ENCODE results near the gene CAPZA2.

CAPZA2 gene

GRCh38 chr7:116829041-116829440 is 33.3 kb upstream of the CAPZA2 start:
- no peak for TF ChIP-seq CTCF (conservative IDR thresholded peaks at IDR 0.05; ENCODE audit: low read depth, low read length)
- H3K4me3 ChIP-seq (ENCODE audit: low read length), result no peak overlapping the region
- no peak for DNase-seq (ENCODE audit: low read depth)

- no peak for DNase-seq (ENCODE audit: low read depth)
- TF ChIP-seq CTCF (conservative IDR thresholded peaks at IDR 0.05; ENCODE audit: low read depth, low read length), result no peak
- H3K4me3 ChIP-seq (ENCODE audit: low read length), result no peak overlapping the region
These were observed 32.9 kb upstream of the CAPZA2 start for GRCh38 chr7:116829493-116829892.

- DNase-seq (ENCODE audit: low read depth), result no peak
- TF ChIP-seq CTCF (conservative IDR thresholded peaks at IDR 0.05; ENCODE audit: low read depth, low read length), result no peak
- H3K4me3 ChIP-seq (ENCODE audit: low read length), result no peak overlapping the region
These were observed 29.7 kb upstream of the CAPZA2 start for GRCh38 chr7:116832692-116833091.

- no peak for DNase-seq (ENCODE audit: low read depth)
- no peak overlapping the region for H3K4me3 ChIP-seq (ENCODE audit: low read length)
- no peak for TF ChIP-seq CTCF (conservative IDR thresholded peaks at IDR 0.05; ENCODE audit: low read depth, low read length)
These were observed 27.4 kb upstream of the CAPZA2 start for GRCh38 chr7:116834815-116835504.

GRCh38 chr7:116836048-116836447 is 26.3 kb upstream of the CAPZA2 start:
- no peak for DNase-seq (ENCODE audit: low read depth)
- no peak for TF ChIP-seq CTCF (conservative IDR thresholded peaks at IDR 0.05; ENCODE audit: low read depth, low read length)

GRCh38 chr7:116836911-116837310 is 25.5 kb upstream of the CAPZA2 start:
- H3K4me3 ChIP-seq (ENCODE audit: low read length), result no peak overlapping the region
- DNase-seq (ENCODE audit: low read depth), result no peak
- no peak for TF ChIP-seq CTCF (conservative IDR thresholded peaks at IDR 0.05; ENCODE audit: low read depth, low read length)

More at GRCh38 chr7:116836048-116836447, 26.3 kb upstream of the CAPZA2 start:
- no peak overlapping the region for H3K4me3 ChIP-seq (ENCODE audit: low read length)

GRCh38 chr7:116837586-116837985 is 24.8 kb upstream of the CAPZA2 start:
- TF ChIP-seq CTCF (conservative IDR thresholded peaks at IDR 0.05; ENCODE audit: low read depth, low read length), result no peak
- no peak for DNase-seq (ENCODE audit: low read depth)
- H3K4me3 ChIP-seq (ENCODE audit: low read length), result no peak overlapping the region

Measured in retinal pigment epithelial cell (primary cell).